ENCODE measurements around the gene ST8SIA1. TPM values are rescaled to one million over a fixed set of nuclear protein-coding genes. Genes with fewer than 3 reads are reported as not detected.
"Not testable (repeated sequence)": the region's sequence is repeated elsewhere in the genome, so short reads cannot be mapped to it uniquely, and the experiment has no call there.

Gene ST8SIA1
- total RNA-seq (ENCODE audit: unreplicated experiment) = 22.0 TPM
- long read RNA-seq, full-length matches to known transcripts = 1 of 1 reads
- long read RNA-seq, partial matches to known transcripts = 0 of 1 reads
- long read RNA-seq, other reads (novel, unspliced or antisense) = 0 of 1 reads

- Mint-ChIP-seq H3K36me3 (ENCODE audit: unreplicated experiment) (no peaks in the 10 kb centered on the region), H3K27me3 (ENCODE audit: unreplicated experiment) (peaks cover 23% of the 10 kb centered on the region), H3K4me1 (ENCODE audit: low read depth, unreplicated experiment) (peaks cover 6% of the 10 kb centered on the region), H3K4me3 (ENCODE audit: unreplicated experiment) (peak within 1 kb of the TSS; percentile 96), H3K9me3 (ENCODE audit: unreplicated experiment) (peaks cover 11% of the 10 kb centered on the region), H3K27ac (ENCODE audit: unreplicated experiment) (peak within 1 kb of the TSS; percentile 89)
- TF ChIP-seq CTCF (IDR thresholded peaks at IDR 0.05; ENCODE audit: partially characterized antibody, unreplicated experiment) = no peak
- DNase-seq = peak; percentile 71
Measured at GRCh38 chr12:22334410-22335100, at the start of gene ST8SIA1. Gene ST8SIA1 (minus strand): TSS chr12:22334707. CDS start chr12:22334232, 475 bp downstream.

GRCh38 chr12:22380031-22380430 lies 45.5 kb upstream of the ST8SIA1 start:
- Mint-ChIP-seq H3K9me3 (ENCODE audit: unreplicated experiment) (no peaks in the 10 kb centered on the region), H3K27me3 (ENCODE audit: unreplicated experiment) (no peaks in the 10 kb centered on the region), H3K36me3 (ENCODE audit: unreplicated experiment) (no peaks in the 10 kb centered on the region), H3K4me1 (ENCODE audit: low read depth, unreplicated experiment) (no peaks in the 10 kb centered on the region), H3K27ac (ENCODE audit: unreplicated experiment) (no peak overlapping the region), H3K4me3 (ENCODE audit: unreplicated experiment) (no peak overlapping the region)
- no peak for TF ChIP-seq CTCF (IDR thresholded peaks at IDR 0.05; ENCODE audit: partially characterized antibody, unreplicated experiment)
- no peak for DNase-seq

- H3K27me3 Mint-ChIP-seq (ENCODE audit: unreplicated experiment) = no peaks in the 10 kb centered on the region
- H3K9me3 Mint-ChIP-seq (ENCODE audit: unreplicated experiment) = no peaks in the 10 kb centered on the region
- DNase-seq = no peak
- no peaks in the 10 kb centered on the region for H3K4me1 Mint-ChIP-seq (ENCODE audit: low read depth, unreplicated experiment)
- no peak for TF ChIP-seq CTCF (IDR thresholded peaks at IDR 0.05; ENCODE audit: partially characterized antibody, unreplicated experiment)
- H3K27ac Mint-ChIP-seq (ENCODE audit: unreplicated experiment) = no peak overlapping the region
- no peaks in the 10 kb centered on the region for H3K36me3 Mint-ChIP-seq (ENCODE audit: unreplicated experiment)
- no peak overlapping the region for H3K4me3 Mint-ChIP-seq (ENCODE audit: unreplicated experiment)
Measured at GRCh38 chr12:22377731-22378496, 43.4 kb upstream of the ST8SIA1 start.

GRCh38 chr12:22376596-22377150 lies 42.2 kb upstream of the ST8SIA1 start:
- not testable (repeated sequence) for H3K27ac Mint-ChIP-seq (ENCODE audit: unreplicated experiment); H3K4me1 Mint-ChIP-seq (ENCODE audit: low read depth, unreplicated experiment); H3K36me3 Mint-ChIP-seq (ENCODE audit: unreplicated experiment); H3K9me3 Mint-ChIP-seq (ENCODE audit: unreplicated experiment); H3K27me3 Mint-ChIP-seq (ENCODE audit: unreplicated experiment); DNase-seq; H3K4me3 Mint-ChIP-seq (ENCODE audit: unreplicated experiment)

- H3K9me3 Mint-ChIP-seq (ENCODE audit: unreplicated experiment) = no peaks in the 10 kb centered on the region
Measured at GRCh38 chr12:22374508-22374907, 40.0 kb upstream of the ST8SIA1 start.

More at GRCh38 chr12:22374508-22374907, 40.0 kb upstream of the ST8SIA1 start:
- no peak for TF ChIP-seq CTCF (IDR thresholded peaks at IDR 0.05; ENCODE audit: partially characterized antibody, unreplicated experiment)
- H3K36me3 Mint-ChIP-seq (ENCODE audit: unreplicated experiment) = no peaks in the 10 kb centered on the region
- H3K4me3 Mint-ChIP-seq (ENCODE audit: unreplicated experiment) = no peak overlapping the region
- H3K27me3 Mint-ChIP-seq (ENCODE audit: unreplicated experiment) = no peaks in the 10 kb centered on the region
- no peak for DNase-seq
- no peak overlapping the region for H3K27ac Mint-ChIP-seq (ENCODE audit: unreplicated experiment)
- H3K4me1 Mint-ChIP-seq (ENCODE audit: low read depth, unreplicated experiment) = no peaks in the 10 kb centered on the region

Data from glutamatergic neuron (in vitro differentiated cells).